ENCODE data around the gene IGDCC3. TPM values are rescaled to one million over a fixed set of nuclear protein-coding genes. Genes with fewer than 3 reads are reported as not detected.
A peak's percentile ranks its signal among the peaks of the same experiment; 100 is the strongest.

IGDCC3 gene
- total and polyA plus RNA-seq, 10 of the 15 experiments (the other 5 are each of a cell fraction or from before 2014, with no cell fraction given), result 0.10 to 0.20 (median 0.15) TPM; not detected in 7

DNA sequence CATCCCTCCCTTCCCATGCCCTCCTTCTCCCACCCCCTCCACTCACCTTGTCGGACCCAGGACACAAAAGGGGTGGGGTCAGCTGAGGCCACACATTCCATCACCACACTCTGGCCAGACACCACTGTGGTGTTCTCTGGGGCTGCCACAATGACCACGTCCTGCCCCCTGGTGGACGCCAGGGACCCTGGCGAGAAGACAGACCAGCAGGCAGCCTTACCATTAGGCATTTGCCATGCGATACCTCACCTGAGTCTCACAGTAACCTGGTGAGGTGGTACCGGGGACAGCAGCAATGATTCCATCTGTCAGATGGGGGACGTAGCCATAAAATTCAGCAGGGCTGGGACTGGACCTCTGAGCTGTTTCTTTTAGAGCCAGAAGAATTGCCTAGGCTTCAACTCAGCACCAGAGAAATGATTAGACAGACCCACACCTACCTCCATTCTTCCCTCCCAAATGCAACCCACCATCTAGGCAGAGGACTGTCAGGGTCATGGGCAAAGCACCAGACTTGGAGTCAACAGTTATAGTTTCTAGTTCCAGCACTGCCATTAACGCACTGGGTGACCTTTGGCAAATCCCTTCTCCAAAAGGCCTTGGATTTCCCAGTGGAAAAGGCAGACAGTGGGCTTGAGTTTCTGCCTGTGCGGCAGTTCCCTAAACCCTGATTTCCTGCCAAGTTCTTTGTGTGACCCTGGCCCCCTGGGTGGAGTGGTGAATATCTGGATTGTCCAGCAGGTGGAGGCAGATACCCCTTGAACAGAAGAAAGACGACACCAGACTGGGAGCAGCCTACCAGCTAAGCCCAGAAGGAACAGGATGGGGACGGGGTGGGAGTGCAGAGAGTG lies 23.2 kb upstream of the IGDCC3 start (continued):
- TF ChIP-seq HCFC1 (IDR thresholded peaks at IDR 0.05; ENCODE audit: low read length) (no peak), TARDBP (IDR thresholded peaks at IDR 0.05; ENCODE audit: borderline replicate concordance) (no peak), SRF (IDR thresholded peaks at IDR 0.05; ENCODE audit: low read depth in 2 of 2, low read length in 2 of 2) (no peak), IKZF2 (IDR thresholded peaks at IDR 0.05) (no peak), YBX1 (IDR thresholded peaks at IDR 0.05) (no peak), FOS (IDR thresholded peaks at IDR 0.05; ENCODE audit: borderline replicate concordance, extremely low read depth, insufficient read length) (no peak), YY1 (IDR thresholded peaks at IDR 0.05; ENCODE audit: low read depth, low read length) (peak; percentile 34; the same call in 1 of the 2 replicates), SPI1 (IDR thresholded peaks at IDR 0.05; ENCODE audit: borderline replicate concordance, insufficient read depth, low read depth, low read length) (peak; percentile 36; the same call in 1 of the 2 replicates)
- TF ChIP-seq, protein P1, sequence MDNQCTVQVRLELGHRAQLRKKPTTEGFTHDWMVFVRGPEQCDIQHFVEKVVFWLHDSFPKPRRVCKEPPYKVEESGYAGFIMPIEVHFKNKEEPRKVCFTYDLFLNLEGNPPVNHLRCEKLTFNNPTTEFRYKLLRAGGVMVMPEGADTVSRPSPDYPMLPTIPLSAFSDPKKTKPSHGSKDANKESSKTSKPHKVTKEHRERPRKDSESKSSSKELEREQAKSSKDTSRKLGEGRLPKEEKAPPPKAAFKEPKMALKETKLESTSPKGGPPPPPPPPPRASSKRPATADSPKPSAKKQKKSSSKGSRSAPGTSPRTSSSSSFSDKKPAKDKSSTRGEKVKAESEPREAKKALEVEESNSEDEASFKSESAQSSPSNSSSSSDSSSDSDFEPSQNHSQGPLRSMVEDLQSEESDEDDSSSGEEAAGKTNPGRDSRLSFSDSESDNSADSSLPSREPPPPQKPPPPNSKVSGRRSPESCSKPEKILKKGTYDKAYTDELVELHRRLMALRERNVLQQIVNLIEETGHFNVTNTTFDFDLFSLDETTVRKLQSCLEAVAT (IDR thresholded peaks at IDR 0.05), result no peak
- TF ChIP-seq, protein P2, sequence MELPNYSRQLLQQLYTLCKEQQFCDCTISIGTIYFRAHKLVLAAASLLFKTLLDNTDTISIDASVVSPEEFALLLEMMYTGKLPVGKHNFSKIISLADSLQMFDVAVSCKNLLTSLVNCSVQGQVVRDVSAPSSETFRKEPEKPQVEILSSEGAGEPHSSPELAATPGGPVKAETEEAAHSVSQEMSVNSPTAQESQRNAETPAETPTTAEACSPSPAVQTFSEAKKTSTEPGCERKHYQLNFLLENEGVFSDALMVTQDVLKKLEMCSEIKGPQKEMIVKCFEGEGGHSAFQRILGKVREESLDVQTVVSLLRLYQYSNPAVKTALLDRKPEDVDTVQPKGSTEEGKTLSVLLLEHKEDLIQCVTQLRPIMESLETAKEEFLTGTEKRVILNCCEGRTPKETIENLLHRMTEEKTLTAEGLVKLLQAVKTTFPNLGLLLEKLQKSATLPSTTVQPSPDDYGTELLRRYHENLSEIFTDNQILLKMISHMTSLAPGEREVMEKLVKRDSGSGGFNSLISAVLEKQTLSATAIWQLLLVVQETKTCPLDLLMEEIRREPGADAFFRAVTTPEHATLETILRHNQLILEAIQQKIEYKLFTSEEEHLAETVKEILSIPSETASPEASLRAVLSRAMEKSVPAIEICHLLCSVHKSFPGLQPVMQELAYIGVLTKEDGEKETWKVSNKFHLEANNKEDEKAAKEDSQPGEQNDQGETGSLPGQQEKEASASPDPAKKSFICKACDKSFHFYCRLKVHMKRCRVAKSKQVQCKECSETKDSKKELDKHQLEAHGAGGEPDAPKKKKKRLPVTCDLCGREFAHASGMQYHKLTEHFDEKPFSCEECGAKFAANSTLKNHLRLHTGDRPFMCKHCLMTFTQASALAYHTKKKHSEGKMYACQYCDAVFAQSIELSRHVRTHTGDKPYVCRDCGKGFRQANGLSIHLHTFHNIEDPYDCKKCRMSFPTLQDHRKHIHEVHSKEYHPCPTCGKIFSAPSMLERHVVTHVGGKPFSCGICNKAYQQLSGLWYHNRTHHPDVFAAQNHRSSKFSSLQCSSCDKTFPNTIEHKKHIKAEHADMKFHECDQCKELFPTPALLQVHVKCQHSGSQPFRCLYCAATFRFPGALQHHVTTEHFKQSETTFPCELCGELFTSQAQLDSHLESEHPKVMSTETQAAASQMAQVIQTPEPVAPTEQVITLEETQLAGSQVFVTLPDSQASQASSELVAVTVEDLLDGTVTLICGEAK (IDR thresholded peaks at IDR 0.05; ENCODE audit: borderline replicate concordance), result no peak
